GM21360 (cell line): ENCODE results near the gene TMEM130.
"Not testable (repeated sequence)": the region's sequence is repeated elsewhere in the genome, so short reads cannot be mapped to it uniquely, and the experiment has no call there.

Experiments used
- ATAC-seq: cut with Tn5 transposase; IDR thresholded peaks from one replicate; pipeline ENCODE4 v1.9.1; 2021; ENCODE audit warnings: mild to moderate bottlenecking, moderate library complexity; ENCODE audit not compliant: unreplicated experiment

TMEM130 gene

DNA sequence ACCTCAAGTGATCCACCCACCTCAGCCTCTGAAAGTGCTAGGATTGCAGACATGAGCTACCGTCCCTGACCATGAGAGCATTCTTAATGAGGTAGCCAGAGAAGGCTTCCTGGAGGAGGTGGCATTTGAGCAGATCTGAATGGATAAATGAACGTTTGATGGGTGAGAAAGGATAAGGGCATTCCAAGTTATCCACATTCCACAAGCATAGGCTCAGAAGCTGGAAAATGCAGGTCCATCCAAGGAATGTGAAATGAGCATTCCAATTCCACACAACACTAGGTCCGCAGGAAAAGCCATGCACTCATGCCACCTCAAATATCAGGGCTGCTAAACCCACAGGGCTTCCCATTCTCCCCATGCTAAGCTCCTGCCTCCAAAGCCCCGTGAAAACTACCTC lies 17.0 kb downstream of the TMEM130 start:
- ATAC-seq, result no peak

DNA sequence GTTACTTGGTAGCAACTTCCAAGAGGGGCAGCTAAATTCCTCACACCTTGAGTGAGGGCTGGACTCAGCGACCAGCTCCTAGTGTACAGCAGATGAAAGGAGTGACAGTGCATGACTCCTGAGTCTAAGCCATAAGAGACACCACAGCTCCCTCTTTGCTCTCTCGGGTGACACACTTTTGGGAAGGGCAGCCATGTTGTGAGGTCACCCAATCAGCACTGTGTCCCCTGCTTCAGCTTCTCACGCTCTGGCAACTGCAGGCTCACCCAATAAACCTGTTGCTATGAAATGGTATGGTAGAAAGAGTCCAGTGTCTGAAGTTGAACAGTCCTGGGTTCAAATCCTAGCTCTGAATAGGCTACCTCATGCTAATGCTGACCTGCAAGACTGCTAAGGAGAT lies 20.9 kb downstream of the TMEM130 start:
- no peak for ATAC-seq

- ATAC-seq, result not testable (repeated sequence)
Observed at GRCh38 chr7:98842552-98842951, 27.3 kb downstream of the TMEM130 start.

DNA sequence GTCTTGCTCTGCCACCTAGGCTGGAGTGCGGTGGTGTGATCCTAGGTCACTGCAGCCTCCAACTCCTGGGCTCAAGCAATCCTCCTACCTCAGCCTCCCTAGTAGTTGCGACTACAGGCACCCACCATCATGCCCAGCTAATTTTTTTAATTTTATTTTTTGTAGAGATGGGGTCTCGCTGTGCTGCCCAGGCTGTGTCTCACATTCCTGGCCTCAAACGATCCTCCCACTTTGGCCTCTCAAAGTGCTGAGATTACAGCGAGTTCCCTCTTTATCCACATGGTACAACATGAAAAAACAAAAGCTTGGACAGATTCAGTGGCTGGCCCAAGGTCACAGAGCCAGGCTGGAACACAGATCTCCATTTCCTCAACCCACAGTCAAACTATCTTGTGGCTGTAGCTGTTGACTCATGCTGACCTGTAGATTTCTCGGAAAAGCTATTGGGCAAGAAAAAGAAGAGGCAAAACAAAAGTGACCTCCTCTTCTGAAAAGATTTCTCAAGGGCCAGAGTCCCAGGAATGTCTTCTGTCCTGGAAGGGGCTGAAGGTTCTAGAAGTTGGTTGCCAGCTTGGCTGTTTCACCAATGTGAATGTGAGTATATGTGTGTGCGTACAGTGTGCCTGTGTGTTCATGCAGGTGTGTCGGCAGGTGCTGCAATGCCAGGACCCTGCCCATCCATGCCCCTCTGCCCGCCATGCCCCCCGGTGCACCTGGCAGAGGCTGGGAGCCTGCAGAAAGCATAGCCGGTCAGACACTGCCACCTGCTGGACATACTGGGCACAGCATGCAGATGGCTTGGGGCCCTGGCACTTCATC lies 28.4 kb downstream of the TMEM130 start:
- no peak for ATAC-seq

DNA sequence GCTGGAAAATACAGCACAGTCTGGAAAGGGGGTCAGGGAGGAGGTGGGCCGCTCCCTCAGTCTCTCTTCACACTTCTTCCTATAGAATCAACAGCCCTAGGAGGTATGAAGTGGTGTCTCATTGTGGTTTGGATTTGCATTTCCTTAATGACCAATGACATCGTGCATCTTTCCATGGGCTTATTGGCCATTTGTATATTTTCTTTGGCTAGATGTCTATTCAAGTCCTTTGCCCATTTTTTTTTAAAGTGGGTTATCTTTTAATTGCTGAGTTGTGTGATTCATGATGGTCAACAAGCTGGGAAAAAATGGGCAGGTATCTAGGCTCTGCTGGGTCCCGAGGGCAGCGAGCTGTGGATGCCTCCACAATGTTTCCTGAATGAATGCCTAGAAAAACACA lies 29.1 kb downstream of the TMEM130 start:
- ATAC-seq, result no peak

GRCh38 chr7:98840096-98840495 lies 29.7 kb downstream of the TMEM130 start:
- no peak for ATAC-seq

GRCh38 chr7:98837630-98837972 lies 32.2 kb downstream of the TMEM130 start:
- ATAC-seq, result no peak

GRCh38 chr7:98836811-98837629 lies 32.8 kb downstream of the TMEM130 start:
- ATAC-seq, result no peak

GRCh38 chr7:98834949-98835348 lies 34.9 kb downstream of the TMEM130 start:
- ATAC-seq, result no peak

- no peak for ATAC-seq
Observed at GRCh38 chr7:98833022-98833421, 36.8 kb downstream of the TMEM130 start.

DNA sequence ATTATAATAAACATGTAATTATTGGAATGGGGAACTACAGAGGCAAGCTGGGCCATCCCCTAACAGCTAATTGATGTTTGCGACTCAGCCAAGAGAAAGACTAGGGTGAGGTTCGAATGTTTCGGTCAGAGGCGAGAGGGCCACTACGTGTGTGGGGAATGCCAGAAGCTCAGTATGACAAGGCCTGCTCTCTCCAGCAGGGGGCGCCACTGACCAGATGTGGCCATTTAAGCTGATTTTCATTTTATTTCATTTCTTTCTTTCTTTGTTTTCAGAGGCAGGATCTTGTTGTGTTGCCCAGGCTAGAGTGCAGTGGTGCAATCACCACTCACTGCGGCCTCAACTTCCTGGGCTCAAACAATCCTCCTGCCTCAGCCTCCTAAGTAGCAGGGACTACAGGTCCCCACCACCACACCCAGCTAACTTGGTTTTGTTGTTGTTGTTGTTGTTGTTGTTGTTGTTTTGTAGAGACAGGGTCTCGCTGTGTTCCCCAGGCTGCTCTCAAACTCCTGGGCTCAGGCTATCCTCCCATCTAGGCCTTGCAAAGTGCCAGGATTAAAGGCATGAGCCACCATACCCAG lies 38.1 kb downstream of the TMEM130 start:
- ATAC-seq, result no peak

GRCh38 chr7:98830972-98831548 lies 38.8 kb downstream of the TMEM130 start:
- no peak for ATAC-seq

- ATAC-seq, result no peak
Observed at GRCh38 chr7:98828368-98828767, 41.4 kb downstream of the TMEM130 start.

DNA sequence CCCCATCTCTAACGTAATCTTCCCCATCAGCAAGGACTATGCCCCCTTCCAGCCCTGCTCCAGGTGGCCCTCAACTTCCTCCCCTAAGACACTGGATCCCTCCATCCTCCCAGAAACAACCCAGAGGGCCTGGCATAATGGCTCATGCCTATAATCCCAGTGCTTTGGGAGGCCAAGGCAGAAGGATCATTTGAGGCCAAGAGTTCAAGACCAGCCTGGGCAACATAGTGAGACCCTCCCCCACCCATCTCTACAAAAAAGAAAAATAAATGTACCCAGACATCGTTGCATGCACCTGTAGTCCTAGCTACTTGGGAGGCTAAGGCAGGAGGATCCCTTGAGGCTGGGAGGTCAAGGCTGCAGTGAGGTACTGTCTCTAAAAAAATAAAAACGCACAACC lies 42.6 kb downstream of the TMEM130 start:
- no peak for ATAC-seq

GRCh38 chr7:98826811-98827231 lies 43.0 kb downstream of the TMEM130 start:
- ATAC-seq, result no peak

GRCh38 chr7:98826387-98826786 lies 43.4 kb downstream of the TMEM130 start:
- no peak for ATAC-seq

GRCh38 chr7:98823226-98823625 lies 46.6 kb downstream of the TMEM130 start:
- no peak for ATAC-seq

- no peak for ATAC-seq
Observed at GRCh38 chr7:98821348-98821747, 48.5 kb downstream of the TMEM130 start.

GRCh38 chr7:98816967-98817710 lies 52.7 kb downstream of the TMEM130 start:
- ATAC-seq, result no peak

DNA sequence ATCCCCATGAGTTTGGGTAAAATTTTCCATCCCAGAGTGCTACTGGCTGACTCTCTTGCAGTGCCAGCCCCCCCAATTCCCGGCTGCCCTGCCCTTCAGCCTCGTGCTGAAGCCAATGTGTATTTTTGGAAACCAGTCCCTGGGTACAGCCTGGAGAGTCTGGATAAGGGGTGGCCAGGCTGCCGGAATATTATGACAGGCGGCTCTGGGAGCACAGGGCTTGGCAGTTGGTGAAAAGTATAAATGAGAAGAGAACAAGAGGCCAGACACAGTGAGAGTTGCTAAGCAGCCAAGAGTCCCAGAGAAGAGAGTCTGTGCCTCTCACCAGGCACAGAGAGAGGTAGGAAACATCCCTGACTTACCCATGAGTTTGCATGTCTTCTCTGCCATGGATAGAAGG lies 53.6 kb downstream of the TMEM130 start:
- no peak for ATAC-seq

DNA sequence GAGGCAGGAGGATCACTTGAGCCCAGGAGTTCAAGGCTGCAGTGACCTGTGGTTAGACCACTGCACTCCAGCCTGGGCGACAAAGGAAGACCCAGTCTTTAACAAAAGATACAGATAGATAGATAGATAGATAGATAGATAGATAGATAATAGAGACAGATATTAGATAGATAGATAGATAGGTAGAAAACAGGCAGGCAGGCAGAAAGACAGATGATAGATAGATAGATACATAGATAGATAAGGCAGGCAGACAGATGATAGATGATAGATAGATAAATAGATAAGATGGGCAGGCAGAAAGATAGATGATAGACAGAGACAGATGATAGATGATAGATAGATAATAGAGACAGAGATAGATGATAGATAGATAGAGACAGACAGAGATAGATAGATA lies 54.5 kb downstream of the TMEM130 start:
- ATAC-seq, result no peak
